Stimulated activated CD4-positive, alpha-beta T cell treated with anti-CD3 and anti-CD28 coated beads, Interleukin-4, amount 100 ng/mL, for 4 hours (primary cell): ENCODE data around the gene ROR1.
"Not testable (repeated sequence)": the region's sequence is repeated elsewhere in the genome, so short reads cannot be mapped to it uniquely, and the experiment has no call there.

ENCODE experiments used
- DNase-seq, 2 experiments: peaks; one replicate each; pipeline ENCODE4 v3.0.0-alpha.2; 2020

Gene ROR1

DNA sequence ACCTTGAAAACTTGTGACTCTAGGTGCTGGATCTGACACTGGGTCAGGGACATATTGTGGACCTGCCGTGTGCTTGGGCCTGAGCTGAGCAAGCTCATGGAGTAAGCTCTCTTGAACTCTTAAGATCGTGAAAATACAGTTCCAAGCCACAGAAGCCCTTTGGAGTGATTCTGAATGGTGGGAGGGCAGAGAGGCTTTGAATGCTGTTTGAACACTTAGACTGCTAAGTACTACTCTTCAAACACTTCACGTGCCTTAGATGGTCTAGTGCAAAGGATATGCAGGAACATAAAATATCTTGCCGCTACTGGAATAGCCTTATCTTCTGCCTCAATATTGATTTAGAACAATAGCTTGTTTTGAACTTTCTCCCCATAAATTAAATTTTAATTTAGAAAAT is 21.6 kb downstream of the ROR1 start:
- no peak for DNase-seq

DNA sequence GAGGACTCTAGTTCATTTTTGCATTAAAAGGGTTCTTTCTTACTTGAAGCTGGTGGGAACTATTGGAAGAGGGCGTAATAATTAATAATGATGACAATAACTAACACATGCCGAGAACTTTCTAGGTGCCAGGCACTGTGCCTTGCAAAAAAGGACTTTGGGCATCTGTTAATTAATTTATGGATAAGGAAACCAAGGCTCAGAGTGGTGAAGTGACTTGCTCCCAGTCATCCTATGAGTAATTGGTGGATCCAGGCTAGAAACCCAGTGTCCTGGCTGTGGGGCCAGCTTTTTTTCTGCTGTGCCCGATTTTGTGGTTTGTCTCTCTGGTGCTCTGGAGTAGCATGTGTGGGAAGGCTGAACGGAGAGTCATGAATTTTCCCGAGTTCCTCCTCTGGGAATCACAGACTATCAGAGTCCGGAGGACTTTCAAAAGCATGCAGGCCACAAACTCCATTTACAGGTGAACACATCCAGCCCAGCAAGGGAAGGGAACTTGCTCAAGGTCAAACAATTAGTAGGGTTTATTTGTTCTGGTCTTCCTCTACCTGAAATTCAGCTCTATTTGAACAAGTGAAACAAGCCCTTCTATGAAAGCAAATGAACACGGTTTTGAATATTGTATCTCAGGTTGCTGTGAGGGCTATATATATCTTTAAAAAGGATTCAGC is 23.4 kb downstream of the ROR1 start:
- no peak for DNase-seq

DNA sequence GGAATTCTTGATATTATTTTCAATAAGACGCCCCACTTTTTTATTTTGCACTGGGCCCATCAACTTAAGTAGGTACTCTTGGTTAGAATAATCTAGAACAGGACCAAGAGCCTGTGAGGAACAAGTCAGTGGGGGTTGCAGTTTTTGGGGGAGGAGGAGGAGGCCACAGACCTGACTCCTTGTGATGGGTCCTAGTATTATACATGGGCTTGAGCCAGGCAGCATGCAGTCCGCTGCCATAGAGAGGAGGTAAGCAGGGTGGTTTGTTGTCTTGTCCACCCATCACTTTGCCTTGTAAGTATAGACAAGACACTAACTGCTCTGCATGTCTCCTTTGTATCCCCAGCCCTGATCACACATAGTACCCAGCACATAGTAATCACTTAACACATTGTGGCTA is 24.5 kb downstream of the ROR1 start:
- no peak for DNase-seq

DNA sequence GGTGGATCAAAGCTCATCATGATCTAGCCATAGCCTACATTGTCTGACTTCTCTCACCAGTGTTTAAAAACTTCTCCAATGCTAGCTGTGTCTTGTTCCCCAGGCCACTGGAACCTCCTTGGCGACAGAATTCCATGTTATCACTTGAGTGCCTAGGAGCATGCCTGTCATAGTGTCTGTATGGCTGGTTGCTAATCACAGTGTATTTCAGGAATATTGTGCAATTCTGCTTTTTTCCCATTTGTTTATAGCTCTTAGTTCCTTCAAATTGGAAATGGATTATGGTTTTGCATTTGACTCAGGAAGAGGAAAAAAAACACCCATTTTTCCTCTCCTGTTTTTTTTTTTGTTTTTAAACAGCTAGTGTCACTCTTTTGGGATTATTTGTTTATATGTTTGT is 25.5 kb downstream of the ROR1 start:
- DNase-seq, result no peak

DNA sequence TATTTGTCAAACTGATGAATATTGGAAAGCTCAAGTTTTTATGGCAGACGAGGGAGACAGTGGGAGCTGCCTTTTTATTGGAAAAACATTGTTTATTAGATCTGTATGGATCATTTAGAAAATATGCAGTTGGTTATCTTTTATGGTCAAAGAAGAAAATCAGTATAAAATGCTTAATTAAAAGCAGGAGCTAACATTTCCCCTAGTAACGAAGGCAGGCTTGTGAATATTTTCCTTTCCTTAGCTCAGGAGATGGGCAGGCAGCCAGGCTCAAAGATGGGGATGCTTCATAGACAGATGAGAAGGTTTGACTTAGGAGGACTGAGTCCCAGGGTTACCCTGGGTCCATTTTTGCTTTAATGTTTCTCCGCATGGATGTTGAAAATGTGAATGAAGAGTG is 26.0 kb downstream of the ROR1 start:
- DNase-seq, result no peak

DNA sequence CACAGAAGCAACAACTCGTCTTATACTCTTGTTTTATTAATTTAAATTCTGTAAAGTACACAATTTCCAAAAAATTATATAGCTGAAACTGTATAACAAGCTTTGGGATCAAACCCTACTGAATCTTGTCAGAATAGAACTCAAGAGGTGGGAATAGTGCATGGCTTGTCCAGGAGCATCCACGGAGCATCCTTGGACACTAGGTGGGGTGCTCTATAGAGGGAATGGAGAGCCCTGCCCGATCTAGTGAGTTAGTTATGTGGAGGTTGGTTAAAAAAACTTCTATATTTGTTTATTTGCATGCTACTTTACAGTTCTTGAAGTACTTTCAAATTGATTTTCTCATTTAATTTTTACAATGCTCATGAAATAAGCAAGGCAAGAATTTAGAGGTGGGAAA is 28.3 kb downstream of the ROR1 start:
- no peak for DNase-seq

DNA sequence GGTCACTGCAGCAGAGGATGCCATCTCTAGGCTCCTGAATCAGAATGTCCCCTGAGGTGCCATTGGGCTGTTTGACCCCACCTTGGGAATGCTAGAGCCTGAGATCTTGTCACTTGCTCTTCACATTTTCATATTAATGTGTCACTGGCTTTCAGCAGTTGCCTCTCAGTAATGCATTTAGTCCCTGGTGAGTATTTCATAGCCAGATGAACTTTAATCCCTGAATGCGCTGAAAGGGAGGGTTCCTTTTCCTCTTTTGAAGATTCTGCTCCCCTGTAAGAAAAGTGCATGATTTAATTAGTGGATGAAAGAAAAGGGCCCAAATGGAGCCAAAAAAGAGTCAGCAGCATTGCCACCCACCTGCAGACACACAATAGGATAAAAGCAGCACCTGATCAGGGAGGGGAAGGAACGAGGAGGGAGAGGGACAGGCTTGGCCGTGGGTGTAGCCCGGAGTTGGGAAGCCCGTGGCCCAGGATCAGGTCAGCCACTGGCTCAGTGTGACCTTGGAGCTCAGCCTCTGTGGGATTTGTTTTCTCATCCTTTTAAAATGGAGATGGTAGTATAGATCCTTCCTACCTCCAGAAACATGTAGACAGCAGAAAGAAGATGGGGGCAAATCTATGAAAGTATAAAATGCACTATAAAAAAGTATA is 31.1 kb downstream of the ROR1 start:
- DNase-seq, result no peak

DNA sequence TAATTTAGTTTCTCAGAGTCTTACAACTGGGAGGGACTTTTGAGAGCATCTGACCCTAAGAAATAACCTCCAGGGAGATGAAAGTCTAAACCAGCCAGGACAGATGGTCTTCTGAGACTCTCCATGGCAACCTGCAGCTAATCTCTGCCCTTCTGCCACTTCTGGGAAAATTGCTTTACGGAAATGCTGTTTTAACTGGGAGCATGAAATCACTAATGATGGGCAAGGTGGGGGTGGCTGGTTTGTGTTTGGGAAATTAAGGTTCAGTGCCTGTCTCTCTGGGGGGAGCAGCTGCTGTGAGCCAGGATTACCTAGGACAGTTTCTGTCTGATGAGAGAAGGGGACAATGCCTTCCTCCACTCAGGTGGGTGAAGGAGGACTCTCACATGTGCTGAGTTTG is 33.2 kb downstream of the ROR1 start:
- no peak for DNase-seq

DNA sequence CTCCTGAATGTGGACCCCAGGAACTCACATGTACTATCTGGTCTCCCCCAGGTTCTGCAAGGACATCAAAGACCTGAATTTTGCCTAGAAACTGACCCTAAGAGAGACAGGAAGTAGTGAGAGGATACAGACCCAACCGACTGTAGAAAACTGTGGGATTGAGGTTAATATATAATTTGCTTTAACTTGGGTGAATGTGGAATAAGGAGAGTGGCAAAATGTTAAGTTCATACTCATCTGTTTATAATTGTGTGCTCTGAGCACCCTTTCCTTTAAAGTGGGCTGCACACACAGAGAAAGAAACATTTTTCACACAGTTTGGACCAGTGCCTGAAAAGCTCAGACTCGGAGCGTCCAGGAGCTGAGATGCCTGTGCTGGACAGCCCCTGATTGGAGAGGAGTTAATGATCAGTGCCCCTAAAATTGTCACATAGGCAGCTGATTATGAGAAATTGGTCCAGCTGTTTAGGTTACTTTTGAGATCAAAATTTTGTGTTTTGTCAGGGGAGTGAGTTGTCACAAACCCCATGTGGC is 37.2 kb downstream of the ROR1 start:
- no peak for DNase-seq

DNA sequence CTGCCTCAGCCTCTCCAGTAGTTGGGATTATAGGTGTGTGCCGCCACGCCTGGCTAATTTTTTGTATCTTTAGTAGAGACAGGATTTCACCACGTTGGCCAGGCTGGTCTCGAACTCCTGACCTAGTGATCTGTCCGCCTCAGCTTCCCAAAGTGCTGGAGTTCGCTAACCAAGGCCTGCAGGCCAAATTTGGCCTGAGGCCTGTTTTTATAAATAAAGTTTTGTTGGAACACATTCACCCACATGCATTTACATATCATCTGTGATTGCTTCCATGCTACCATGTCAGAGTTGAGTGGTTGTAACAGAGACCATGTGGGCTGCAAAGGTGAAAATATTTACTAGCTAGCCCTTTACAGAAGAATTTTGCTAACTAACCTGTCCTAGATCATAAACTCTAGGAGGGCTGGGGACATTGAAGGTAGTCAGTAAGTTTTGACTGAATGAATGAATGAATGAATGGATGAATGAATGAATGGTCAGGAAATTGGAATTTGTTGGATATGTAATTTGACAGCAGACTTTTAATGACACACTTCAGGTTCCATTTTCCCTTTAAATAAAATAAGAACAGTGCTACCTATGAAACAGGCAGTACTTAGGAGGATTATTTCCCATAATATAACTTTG is 38.4 kb downstream of the ROR1 start:
- DNase-seq, result no peak

DNA sequence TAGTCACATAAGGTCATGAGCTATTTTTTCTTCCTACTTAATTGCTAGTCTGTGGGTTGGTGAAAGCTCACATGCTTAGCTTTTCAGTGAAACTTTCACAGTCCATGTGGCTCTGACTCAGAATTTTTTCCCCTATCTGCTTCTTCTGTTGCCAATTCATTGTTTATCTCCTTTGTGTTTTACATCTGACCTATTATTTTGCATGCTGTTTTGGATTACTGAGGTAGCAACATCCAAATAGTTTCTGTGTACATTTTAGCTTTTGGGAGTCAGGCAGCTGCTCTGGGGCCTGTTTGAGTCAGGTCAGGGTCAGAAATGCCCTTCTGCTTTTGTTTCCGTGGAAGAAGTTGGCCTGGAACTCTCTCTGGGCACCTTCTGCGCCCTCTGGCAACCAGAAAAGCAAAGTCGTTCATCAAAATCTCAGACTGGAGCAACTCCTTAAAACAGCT is 40.0 kb downstream of the ROR1 start:
- no peak for DNase-seq

DNA sequence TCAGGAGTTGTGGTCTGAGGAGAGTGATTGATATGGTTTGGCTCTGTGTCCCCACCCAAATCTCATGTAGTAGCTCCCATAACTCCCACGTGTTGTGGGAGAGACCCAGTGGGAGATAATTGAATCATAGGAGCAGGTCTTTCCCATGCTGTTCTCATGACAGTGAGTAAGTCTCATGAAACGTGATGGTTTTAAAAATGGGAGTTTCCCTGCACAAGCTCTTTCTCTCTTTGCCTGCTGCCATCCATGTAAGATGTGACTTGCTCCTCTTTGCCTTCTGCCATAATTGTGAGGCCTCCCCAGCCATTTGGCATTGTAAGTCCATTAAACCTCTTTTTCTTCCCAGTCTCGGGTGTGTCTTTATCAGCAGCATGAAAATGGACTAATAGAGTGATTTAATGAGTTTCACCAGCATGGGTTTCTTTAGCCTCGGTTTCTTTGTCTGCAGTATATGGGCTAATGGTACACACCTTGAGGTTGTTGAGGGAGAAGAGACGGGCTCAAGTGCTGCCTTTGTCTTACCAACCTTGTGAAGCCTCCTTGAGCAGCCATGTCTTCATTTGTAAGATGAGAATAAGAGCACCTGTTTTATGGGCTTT is 42.5 kb downstream of the ROR1 start:
- not testable (repeated sequence) for DNase-seq

DNA sequence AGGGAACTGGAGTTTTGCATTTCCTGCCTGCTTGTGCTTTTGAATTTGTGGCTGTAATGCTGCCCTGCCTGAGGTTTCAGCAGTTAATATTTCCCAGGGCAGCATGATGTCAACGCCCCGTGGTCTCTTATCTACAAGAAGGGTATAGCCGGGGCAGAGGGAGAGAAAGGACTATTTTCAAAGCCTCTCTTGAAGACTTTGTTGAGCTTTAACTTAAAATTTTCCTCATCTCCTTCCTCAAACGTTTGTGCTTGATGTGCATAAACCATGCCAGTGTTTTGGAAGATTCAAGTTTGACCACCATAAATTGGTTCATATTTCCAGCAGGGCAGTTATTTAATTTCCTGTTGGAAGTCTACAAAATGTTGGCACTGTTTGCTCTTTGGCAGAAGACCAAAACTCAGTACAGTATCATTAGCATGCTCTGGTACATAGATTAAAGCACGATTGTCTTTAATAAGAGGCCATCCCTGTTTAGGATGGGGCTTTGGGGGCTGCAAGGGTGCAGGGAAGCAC is 43.4 kb downstream of the ROR1 start:
- DNase-seq, result no peak

DNA sequence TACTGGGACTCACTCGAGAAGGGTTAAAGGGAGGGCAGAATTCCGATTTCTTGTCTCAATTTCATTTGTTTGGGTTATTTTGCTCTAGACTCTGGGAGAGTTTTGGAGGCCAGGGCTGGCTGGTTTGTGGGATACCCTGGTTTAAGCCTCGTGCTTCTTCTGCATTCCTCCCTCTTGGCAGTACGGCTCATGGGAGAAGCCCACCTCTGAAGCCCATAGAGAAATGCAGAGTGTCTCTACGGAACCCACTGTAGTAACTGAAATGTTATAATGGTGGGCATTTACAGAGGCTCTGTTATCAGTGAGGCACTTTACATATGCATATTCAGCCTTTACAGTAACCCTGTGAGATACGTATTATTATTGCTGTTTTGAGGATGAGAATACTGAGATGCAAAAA is 43.9 kb downstream of the ROR1 start:
- no peak for DNase-seq

DNA sequence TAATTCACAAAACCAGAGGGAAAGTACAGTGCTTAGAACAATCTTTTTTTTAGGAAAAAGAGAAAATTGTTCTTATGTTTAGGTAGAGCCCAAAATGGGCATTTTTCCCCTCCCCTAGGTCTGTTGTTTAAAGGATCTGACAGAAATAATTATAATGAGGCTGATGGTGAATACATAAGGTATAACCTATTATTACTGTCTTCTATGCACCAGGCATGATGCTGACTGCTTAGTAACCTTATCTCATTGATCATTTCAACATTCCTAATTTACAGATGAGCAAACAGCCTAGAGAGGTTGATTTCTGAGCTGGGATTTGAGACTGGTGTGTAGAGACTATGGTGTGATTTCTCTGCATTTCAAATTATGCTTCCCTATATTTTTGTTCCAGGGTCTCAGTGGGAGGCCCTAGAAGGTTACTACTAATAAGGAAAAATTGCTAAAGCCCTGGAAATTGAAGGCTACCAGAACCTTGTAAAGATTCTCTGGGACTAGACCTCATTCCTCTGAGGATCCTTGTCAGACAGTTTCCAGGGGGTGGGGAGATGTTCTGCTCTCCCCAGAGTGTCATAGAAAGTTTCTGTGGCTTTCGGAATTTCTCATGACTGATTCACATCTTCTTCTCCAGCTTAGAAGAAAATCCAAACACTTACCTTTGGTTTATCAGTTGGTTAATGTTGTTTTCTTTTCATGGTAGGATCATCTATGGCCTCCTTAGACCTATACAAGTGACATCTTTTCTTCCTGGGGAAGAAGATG is 44.9 kb downstream of the ROR1 start:
- DNase-seq, result no peak

DNA sequence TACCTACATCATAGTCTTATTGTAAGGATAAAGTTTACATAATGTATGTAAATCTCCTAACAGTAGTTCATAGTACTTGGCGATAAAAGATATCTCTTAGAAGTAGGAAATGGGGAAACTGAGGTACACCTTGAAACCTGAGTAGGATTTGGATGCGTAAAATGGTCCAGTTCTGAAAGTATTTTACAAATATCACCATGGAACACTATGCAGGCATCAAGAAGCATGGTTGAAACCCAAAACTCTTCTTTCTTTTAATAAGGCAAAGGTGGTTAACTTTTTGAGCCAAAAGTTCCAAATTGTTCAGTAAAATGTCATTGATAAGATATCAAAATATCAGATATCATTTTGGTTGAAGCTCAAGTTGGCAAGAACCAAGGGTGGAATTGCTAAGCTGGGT is 46.0 kb downstream of the ROR1 start:
- DNase-seq, result no peak

DNA sequence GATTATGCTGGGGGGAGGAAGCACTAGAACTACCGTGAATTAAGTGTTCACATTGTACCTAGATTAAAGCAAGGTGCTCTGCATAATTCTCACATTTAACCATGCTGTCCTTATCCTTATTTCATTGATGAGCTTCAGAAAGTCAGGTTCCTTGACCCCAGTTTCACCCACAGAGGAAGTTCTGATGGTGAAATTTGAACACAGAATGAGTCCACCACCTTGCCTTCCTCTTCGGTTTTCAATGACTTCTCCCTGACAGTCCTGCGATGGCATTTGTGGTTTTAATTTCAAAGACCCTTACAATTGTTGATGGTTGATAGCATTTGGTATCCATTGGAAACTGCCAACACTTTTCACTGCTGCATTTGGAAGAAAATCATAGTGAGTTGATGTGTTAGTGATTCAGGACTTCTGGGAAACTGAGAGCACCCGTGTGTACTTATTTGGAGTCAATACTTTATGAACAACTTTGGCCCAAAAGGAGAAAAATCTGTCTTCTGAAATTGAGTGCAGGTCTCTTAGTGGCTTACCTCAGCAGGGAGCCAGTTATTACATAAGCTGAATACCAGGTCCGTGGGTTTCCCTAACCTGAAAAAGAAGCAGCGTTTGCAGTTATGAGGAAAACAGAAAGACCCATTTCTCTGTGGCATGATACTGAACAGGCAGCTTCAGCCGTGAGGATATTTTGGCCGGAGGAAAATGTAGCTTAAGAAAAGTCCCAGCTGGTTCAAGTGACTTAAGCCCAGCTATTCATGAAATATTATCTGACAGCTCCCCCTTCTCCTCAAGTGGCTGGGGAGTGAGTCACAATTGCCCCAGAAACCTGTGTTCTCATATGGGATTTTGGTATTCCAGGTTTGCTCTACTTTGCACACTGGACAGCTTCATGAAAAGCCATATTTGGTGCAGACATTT is 47.5 kb downstream of the ROR1 start:
- no peak for DNase-seq

DNA sequence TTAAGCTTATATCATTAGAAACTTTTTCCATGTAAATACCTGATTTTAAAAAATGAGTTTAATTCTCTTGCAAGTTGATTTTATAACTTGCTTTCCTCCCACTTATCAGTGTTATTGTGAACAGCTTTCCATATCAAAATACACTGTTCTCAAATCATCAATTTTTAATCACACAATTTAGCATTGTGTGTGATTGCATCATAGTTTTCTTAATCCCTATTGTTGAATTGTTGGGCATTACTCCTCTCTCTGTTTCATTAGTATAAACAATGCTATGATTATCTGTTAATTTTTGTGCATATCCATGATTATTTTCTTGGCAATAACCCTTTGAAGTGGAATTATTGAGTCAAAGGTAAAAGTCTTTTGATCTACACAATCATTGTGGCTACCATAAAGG is 48.7 kb downstream of the ROR1 start:
- DNase-seq, result no peak

DNA sequence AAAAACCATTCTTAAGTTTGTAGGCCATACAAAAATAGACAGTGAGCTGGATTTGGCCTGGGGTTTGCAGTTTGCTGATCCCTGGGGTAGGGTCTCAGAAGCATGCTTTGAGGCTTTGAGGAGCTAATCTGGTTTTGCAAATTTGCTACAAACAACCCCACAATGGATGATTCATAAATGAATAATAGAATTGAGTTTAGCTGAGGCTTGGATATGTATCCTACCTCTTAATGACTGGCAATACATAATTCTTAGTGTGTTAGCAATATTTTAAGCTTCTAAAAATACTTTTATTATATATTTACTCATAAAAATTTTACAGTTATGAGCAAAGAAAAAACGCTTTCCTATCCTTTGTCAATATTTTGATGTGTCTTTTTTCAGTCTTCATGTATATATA is 50.6 kb downstream of the ROR1 start:
- DNase-seq, result no peak

DNA sequence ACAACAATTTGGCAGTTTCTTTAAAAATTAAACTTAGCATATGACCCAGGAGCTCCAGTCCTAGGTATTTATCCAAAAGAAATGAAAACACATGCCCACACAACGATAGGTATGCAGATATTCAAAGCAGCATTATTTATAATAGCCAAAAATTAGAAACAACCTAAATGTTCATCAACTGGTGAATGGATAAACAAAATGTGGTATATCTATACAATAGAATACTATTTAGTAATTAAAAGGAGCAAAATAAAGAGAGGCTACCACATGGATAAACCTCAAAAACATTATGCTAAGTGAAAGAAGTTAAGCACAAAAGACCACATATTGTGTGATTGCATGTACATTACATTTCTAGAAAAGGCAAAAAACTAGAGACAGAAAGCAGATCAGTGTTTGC is 51.3 kb downstream of the ROR1 start:
- DNase-seq, result no peak

DNA sequence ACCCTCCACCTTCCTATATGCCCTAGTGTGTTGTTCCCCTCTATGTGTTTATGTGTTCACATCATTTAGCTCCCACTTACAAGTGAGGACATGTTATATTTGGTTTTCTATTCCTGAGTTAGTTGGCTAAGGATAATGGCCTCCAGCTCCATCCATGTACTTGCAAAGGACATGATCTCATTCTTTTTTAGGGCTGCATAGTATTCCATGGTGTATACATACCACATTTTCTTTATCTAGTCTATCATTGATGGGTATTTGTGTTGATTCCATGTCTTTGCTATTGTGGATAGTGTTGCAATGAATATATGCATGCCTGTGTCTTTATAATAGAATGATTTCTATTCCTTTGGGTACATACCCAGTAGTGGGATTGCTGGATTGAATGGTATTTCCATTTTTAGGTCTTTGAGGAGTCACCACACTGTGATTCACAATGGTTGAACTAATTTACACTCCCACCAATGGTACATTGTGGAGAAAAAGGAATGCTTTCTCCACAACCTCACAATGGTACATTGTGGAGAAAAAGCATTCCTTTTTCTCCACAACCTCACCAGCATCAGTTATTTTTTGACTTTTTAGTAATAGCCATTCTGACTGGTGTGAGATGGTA is 52.5 kb downstream of the ROR1 start:
- not testable (repeated sequence) for DNase-seq
